ENCODE measurements around the gene MINDY3.

DNA sequence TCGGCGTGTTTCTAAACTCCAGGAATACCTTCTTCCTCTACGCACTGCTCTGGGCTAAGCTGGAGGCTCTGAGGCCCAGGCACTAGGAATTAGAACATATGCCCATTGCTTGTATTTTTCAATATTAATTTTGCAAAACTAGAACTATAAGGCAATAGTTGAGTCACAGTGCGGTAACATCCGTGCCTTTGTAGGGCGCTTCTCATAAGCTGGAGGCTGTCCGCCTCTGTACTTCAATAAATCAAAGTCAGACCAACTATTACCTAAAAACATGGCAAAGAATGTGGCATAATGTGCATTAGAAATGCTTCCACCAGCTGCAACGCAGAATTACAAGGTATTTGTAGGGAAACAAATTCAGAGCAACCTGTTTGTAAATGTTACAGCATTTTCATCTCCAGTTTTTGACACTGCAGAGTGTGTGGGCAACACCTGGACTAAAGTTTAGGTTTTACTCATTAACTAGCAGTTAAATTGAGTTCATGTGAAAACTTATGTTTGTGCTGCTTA lies 440 bp upstream of the MINDY3 start:
- TF ChIP-seq, protein P1, sequence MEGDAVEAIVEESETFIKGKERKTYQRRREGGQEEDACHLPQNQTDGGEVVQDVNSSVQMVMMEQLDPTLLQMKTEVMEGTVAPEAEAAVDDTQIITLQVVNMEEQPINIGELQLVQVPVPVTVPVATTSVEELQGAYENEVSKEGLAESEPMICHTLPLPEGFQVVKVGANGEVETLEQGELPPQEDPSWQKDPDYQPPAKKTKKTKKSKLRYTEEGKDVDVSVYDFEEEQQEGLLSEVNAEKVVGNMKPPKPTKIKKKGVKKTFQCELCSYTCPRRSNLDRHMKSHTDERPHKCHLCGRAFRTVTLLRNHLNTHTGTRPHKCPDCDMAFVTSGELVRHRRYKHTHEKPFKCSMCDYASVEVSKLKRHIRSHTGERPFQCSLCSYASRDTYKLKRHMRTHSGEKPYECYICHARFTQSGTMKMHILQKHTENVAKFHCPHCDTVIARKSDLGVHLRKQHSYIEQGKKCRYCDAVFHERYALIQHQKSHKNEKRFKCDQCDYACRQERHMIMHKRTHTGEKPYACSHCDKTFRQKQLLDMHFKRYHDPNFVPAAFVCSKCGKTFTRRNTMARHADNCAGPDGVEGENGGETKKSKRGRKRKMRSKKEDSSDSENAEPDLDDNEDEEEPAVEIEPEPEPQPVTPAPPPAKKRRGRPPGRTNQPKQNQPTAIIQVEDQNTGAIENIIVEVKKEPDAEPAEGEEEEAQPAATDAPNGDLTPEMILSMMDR (conservative IDR thresholded peaks at IDR 0.05): no peak
- no peak for TF ChIP-seq EZH2 (IDR thresholded peaks at IDR 0.05; ENCODE audit: low read depth)
